Measurements from ENCODE around the gene NT5C.

NT5C gene

DNA sequence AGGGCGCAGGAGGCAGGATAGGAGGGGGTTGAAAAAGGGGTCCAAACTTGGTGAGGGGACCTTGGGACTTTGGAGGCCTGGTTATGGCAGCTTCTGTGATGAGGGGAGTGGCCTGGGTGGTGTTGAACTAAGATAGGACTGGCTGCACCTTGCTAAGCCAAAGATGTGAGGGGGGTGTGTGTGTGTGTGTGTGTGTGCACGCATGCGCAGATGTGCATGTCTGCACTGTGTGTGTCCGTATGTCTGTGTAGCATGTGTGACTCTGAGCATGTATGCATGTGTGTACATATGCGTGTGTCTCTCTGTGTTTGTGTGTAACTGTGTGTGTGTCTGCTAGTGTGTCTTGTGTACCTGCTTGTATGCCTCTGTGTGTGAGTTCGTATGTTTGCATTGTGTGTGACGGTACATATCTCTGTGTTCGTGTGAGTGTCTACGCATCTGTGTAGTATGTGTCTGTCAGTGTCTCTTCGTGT is 39.7 kb downstream of the NT5C start:
- Histone ChIP-seq H3K18ac (ENCODE audit: low read length) (no peak overlapping the region), H4K5ac (ENCODE audit: low read length) (no peak overlapping the region), H3K9ac (ENCODE audit: low read length) (peak overlapping the region; percentile 65), H2BK120ac (ENCODE audit: low read depth, low read length) (no peak overlapping the region), H3K4ac (ENCODE audit: low read depth, low read length) (no peak overlapping the region), H2BK15ac (replicated peaks; ENCODE audit: low read depth) (no peak overlapping the region), H3K27ac (ENCODE audit: low read depth, low read length) (no peak overlapping the region), H3K56ac (ENCODE audit: low read length) (peak overlapping the region; percentile 72), H2BK5ac (ENCODE audit: low read length) (peak overlapping the region; percentile 42), H3K36me3 (ENCODE audit: control insufficient read depth, insufficient read depth, low read length) (no peaks in the 10 kb centered on the region), H3K4me3 (ENCODE audit: low read length) (no peak overlapping the region), H3K27me3 (ENCODE audit: insufficient read depth, low read length, poor library complexity) (no peaks in the 10 kb centered on the region), H3K4me2 (ENCODE audit: low read length) (peak overlapping the region; percentile 16), H2AK5ac (ENCODE audit: low read length) (peak overlapping the region; percentile 33), H3K79me2 (ENCODE audit: control insufficient read depth, insufficient read depth, low read length) (peaks cover 24% of the 10 kb centered on the region), H3K23ac (ENCODE audit: low read length) (peak overlapping the region; percentile 73), H4K8ac (ENCODE audit: low read depth, low read length) (no peak overlapping the region), H3K4me1 (ENCODE audit: control insufficient read depth, low read depth, low read length) (peaks cover 16% of the 10 kb centered on the region), H3K79me1 (ENCODE audit: low read length) (peaks cover 24% of the 10 kb centered on the region)
- WGBS (ENCODE audit: extremely low coverage, insufficient coverage, low lambda C conversion rate) = no CpG with 5 or more reads among the region's 10 CpGs
- no peak for DNase-seq

GRCh38 chr17:75090871-75091854 is 40.4 kb downstream of the NT5C start:
- no peaks in the 10 kb centered on the region for H3K27me3 ChIP-seq (ENCODE audit: insufficient read depth, low read length, poor library complexity)
- H3K27ac ChIP-seq (ENCODE audit: low read depth, low read length) = no peak overlapping the region
- H2BK120ac ChIP-seq (ENCODE audit: low read depth, low read length) = no peak overlapping the region
- peak overlapping the region; percentile 51 for H3K18ac ChIP-seq (ENCODE audit: low read length)
- no peak overlapping the region for H4K5ac ChIP-seq (ENCODE audit: low read length)
- H3K56ac ChIP-seq (ENCODE audit: low read length) = peak overlapping the region; percentile 72
- H3K4ac ChIP-seq (ENCODE audit: low read depth, low read length) = no peak overlapping the region
- H3K4me2 ChIP-seq (ENCODE audit: low read length) = peak overlapping the region; percentile 16
- H4K8ac ChIP-seq (ENCODE audit: low read depth, low read length) = no peak overlapping the region
- peak overlapping the region; percentile 65 for H3K9ac ChIP-seq (ENCODE audit: low read length)
- H3K23ac ChIP-seq (ENCODE audit: low read length) = peak overlapping the region; percentile 73
- H3K79me2 ChIP-seq (ENCODE audit: control insufficient read depth, insufficient read depth, low read length) = peaks cover 24% of the 10 kb centered on the region
- WGBS (ENCODE audit: extremely low coverage, insufficient coverage, low lambda C conversion rate) = no CpG with 5 or more reads among the region's 19 CpGs
- H3K4me3 ChIP-seq (ENCODE audit: low read length) = no peak overlapping the region
- H2BK15ac ChIP-seq (replicated peaks; ENCODE audit: low read depth) = no peak overlapping the region
- H3K79me1 ChIP-seq (ENCODE audit: low read length) = peaks cover 24% of the 10 kb centered on the region
- DNase-seq = no peak
- peaks cover 20% of the 10 kb centered on the region for H3K4me1 ChIP-seq (ENCODE audit: control insufficient read depth, low read depth, low read length)
- H2AK5ac ChIP-seq (ENCODE audit: low read length) = no peak overlapping the region
- H3K36me3 ChIP-seq (ENCODE audit: control insufficient read depth, insufficient read depth, low read length) = no peaks in the 10 kb centered on the region
- no peak overlapping the region for H2BK5ac ChIP-seq (ENCODE audit: low read length)

DNA sequence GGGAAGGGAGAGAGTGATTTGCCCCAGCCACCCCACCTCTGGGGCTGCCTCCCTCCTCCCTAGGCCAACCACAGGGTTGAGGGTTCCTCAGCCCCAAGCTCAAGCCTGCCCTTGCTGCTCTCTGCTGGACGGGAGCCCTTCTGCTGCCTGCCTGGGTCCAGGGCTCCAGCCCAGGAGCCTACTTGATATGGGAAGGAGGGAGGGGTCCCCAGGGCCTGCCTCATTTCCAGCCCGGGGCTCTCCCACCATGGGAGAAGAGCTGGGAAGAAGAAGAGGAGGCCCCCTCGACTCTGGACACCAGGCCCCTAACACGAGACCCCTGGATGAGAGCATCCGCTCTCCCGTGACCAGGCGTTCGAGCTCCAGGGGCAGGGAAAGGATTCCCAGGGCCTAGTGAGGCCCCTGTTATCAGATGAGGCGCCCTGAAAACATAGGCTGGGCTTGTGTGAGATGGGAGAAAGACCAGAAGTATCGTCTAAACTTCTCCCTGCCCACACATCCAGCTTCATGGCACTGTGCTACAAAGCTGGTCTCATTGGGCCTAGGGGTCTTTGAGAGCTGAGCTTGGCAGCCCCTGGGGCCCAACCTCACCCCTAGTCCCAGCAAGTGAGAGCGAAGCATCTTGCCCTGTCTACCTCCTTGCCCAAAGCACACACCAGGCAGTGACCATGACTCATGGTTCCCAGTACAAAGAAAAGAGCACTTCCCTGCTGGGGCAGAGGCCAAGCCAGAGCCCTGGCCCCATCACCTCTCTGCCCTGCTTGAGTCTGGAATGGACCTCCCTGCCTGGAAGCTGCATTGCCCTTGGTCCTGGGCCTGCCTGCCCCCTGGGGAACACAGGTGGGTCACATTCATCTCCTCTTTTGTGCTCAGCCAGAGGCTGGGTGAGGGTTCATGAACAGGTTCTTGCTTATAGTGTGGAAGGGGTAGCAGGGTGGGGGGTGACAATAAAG is 42.8 kb downstream of the NT5C start:
- H3K4me1 ChIP-seq (ENCODE audit: control insufficient read depth, low read depth, low read length) = peaks cover 25% of the 10 kb centered on the region
- H3K79me2 ChIP-seq (ENCODE audit: control insufficient read depth, insufficient read depth, low read length) = peaks cover 24% of the 10 kb centered on the region
- H2AK5ac ChIP-seq (ENCODE audit: low read length) = peak overlapping the region; percentile 96
- H3K9ac ChIP-seq (ENCODE audit: low read length) = peak overlapping the region; percentile 81
- peak overlapping the region; percentile 66 for H3K4me3 ChIP-seq (ENCODE audit: low read length)
- peak overlapping the region; percentile 88 for H3K56ac ChIP-seq (ENCODE audit: low read length)
- no peaks in the 10 kb centered on the region for H3K36me3 ChIP-seq (ENCODE audit: control insufficient read depth, insufficient read depth, low read length)
- peak overlapping the region; percentile 38 for H3K4me2 ChIP-seq (ENCODE audit: low read length)
- peak overlapping the region; percentile 65 for H3K4ac ChIP-seq (ENCODE audit: low read depth, low read length)
- peak overlapping the region; percentile 1 for H2BK120ac ChIP-seq (ENCODE audit: low read depth, low read length)
- H3K27me3 ChIP-seq (ENCODE audit: insufficient read depth, low read length, poor library complexity) = no peaks in the 10 kb centered on the region
- H4K8ac ChIP-seq (ENCODE audit: low read depth, low read length) = no peak overlapping the region
- peak overlapping the region; percentile 37 for H2BK5ac ChIP-seq (ENCODE audit: low read length)
- peak overlapping the region; percentile 50 for H4K5ac ChIP-seq (ENCODE audit: low read length)
- DNase-seq = peak; percentile 83
- peak overlapping the region; percentile 98 for H3K27ac ChIP-seq (ENCODE audit: low read depth, low read length)
- H3K79me1 ChIP-seq (ENCODE audit: low read length) = peaks cover 24% of the 10 kb centered on the region
- no CpG with 5 or more reads among the region's 11 CpGs for WGBS (ENCODE audit: extremely low coverage, insufficient coverage, low lambda C conversion rate)
- no peak overlapping the region for H2BK15ac ChIP-seq (replicated peaks; ENCODE audit: low read depth)
- peak overlapping the region; percentile 99 for H3K18ac ChIP-seq (ENCODE audit: low read length)
- peak overlapping the region; percentile 54 for H3K23ac ChIP-seq (ENCODE audit: low read length)

DNA sequence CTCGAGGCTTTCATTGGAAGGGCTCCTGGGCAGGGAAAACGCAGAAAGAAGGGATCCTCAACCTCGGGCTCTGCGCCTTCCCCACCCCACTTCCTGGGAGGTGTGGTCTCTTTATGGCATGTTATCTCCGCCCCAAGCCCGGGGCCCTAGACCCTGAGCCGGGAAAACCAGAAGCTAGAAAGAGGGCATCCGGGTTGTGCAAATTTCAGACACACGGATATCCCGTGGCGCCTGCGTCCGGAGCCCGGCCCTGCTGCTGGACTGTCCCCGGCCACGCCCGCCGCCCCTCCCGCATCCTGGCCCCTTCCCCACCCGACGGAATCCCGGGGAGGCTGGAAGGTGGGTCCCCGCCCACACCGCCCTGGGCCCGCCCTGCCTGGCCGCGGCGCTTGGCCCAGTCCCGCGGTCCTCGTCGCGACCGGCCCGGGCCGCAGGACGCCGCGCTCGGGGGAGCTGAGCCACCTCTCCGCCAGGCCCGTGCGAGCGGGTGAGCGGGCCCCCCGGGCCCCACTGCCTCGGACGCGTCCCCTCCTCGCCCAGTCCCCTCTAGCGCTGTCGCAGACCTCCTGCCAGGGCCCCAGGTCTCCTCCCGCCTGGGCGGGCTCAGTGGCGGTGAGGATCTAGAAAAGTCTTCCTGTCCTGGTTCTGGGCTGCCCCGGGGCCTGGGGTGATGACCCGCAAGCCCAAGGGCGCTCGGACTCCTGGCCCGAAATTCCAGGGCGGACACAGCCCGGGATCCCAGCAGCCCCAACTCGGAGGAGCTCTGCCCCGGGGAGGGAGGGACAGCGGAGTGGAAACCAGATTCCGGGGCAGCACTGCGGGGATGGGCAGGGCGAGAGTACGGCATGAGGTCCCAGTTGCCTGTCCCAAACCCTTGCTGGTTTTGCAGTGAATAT is 43.7 kb downstream of the NT5C start, which contains the start of gene SLC16A5:
Gene SLC16A5, plus strand, starts transcription at position 397 of the 896 bp plus-strand sequence. CDS start 5,683 bp downstream, outside the sequence.
- H3K79me2 ChIP-seq (ENCODE audit: control insufficient read depth, insufficient read depth, low read length) = peaks cover 20% of the 10 kb centered on the region
- H3K9ac ChIP-seq (ENCODE audit: low read length) = peak within 1 kb of the TSS; percentile 88
- peak within 1 kb of the TSS; percentile 50 for H4K5ac ChIP-seq (ENCODE audit: low read length)
- peaks cover 17% of the 10 kb centered on the region for H3K79me1 ChIP-seq (ENCODE audit: low read length)
- H2BK5ac ChIP-seq (ENCODE audit: low read length) = peak within 1 kb of the TSS; percentile 96
- no peaks in the 10 kb centered on the region for H3K27me3 ChIP-seq (ENCODE audit: insufficient read depth, low read length, poor library complexity)
- peak within 1 kb of the TSS; percentile 98 for H3K4ac ChIP-seq (ENCODE audit: low read depth, low read length)
- H3K27ac ChIP-seq (ENCODE audit: low read depth, low read length) = peak within 1 kb of the TSS; percentile 99
- H3K56ac ChIP-seq (ENCODE audit: low read length) = peak within 1 kb of the TSS; percentile 88
- WGBS (ENCODE audit: extremely low coverage, insufficient coverage, low lambda C conversion rate) = no CpG with 5 or more reads among the region's 69 CpGs
- peak within 1 kb of the TSS; percentile 88 for H4K8ac ChIP-seq (ENCODE audit: low read depth, low read length)
- H3K4me1 ChIP-seq (ENCODE audit: control insufficient read depth, low read depth, low read length) = peaks cover 25% of the 10 kb centered on the region
- peak within 1 kb of the TSS; percentile 99 for H3K18ac ChIP-seq (ENCODE audit: low read length)
- no peaks in the 10 kb centered on the region for H3K36me3 ChIP-seq (ENCODE audit: control insufficient read depth, insufficient read depth, low read length)
- H2AK5ac ChIP-seq (ENCODE audit: low read length) = peak within 1 kb of the TSS; percentile 96
- peak within 1 kb of the TSS; percentile 10 for H2BK15ac ChIP-seq (replicated peaks; ENCODE audit: low read depth)
- H3K4me2 ChIP-seq (ENCODE audit: low read length) = peak within 1 kb of the TSS; percentile 64
- H3K23ac ChIP-seq (ENCODE audit: low read length) = peak within 1 kb of the TSS; percentile 72
- peak within 1 kb of the TSS; percentile 90 for H2BK120ac ChIP-seq (ENCODE audit: low read depth, low read length)
- H3K4me3 ChIP-seq (ENCODE audit: low read length) = peak within 1 kb of the TSS; percentile 66
- DNase-seq = peak; percentile 98
